ENCODE measurements around the gene YBX3. TPM values are rescaled to one million over a fixed set of nuclear protein-coding genes. Genes with fewer than 3 reads are reported as not detected.

Gene YBX3
- polyA plus RNA-seq, 1 donor (not counting 4 experiments of a cell fraction or from before 2014, with no cell fraction given) = 170 TPM

DNA sequence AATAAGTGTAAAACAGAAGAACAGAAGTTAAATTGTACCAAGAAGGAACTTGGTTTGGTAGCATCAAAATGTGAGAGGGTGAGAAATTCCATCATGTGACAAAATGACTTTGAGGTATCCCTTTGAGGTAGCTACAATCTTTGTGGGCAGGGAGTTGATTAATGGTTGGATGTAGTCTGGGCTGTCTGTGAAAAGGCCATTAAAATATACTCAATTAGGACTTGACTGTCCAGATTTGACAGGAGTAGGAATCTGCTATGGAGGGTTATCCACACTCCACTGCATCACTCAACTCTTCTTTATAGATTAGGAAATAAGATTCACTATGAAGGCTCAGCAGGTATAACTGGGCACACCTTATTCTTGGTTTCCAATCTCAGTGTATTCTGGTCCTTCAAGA is 7.4 kb upstream of the YBX3 start:
- Histone ChIP-seq H3K9me3 (ENCODE audit: control insufficient read depth, low read depth, low read length) (no peaks in the 10 kb centered on the region), H3K4me1 (ENCODE audit: control insufficient read depth, extremely low read depth, insufficient read depth, low read length) (no peaks in the 10 kb centered on the region), H3K9me1 (ENCODE audit: control insufficient read depth, extremely low read depth, insufficient read depth, low read length) (no peaks in the 10 kb centered on the region), H3K4me2 (ENCODE audit: control insufficient read depth, extremely low read depth, insufficient read depth, low read depth, low read length) (no peak overlapping the region), H3K27me3 (ENCODE audit: control insufficient read depth, extremely low read depth, insufficient read depth, low read length) (no peaks in the 10 kb centered on the region), H3K4me3 (ENCODE audit: control insufficient read depth in 2 of 3, extremely low read depth in 1 of 3, insufficient read depth in 2 of 3, low read depth in 1 of 3, low read length in 3 of 3) (no peak overlapping the region), H3K9ac (ENCODE audit: control insufficient read depth, extremely low read depth, insufficient read depth, low read length) (no peak overlapping the region), H3K27ac (ENCODE audit: control insufficient read depth, insufficient read depth, low read length) (no peak overlapping the region), H3K36me3 (ENCODE audit: control insufficient read depth in 2 of 2, extremely low read depth in 1 of 2, insufficient read depth in 2 of 2, low read length in 2 of 2) (no peaks in the 10 kb centered on the region), H4K20me1 (ENCODE audit: control insufficient read depth, extremely low read depth, insufficient read depth, low read length) (no peaks in the 10 kb centered on the region), H2AFZ (ENCODE audit: control insufficient read depth, low read length) (no peak overlapping the region), H3K79me2 (ENCODE audit: control insufficient read depth, insufficient read depth, low read length) (no peaks in the 10 kb centered on the region)
- dilution Hi-C loops (cut with MboI; ENCODE audit: extremely low pct_ligation_motif_present, low sequenced_read_pairs) = no loop called here
- TF ChIP-seq, protein P1, sequence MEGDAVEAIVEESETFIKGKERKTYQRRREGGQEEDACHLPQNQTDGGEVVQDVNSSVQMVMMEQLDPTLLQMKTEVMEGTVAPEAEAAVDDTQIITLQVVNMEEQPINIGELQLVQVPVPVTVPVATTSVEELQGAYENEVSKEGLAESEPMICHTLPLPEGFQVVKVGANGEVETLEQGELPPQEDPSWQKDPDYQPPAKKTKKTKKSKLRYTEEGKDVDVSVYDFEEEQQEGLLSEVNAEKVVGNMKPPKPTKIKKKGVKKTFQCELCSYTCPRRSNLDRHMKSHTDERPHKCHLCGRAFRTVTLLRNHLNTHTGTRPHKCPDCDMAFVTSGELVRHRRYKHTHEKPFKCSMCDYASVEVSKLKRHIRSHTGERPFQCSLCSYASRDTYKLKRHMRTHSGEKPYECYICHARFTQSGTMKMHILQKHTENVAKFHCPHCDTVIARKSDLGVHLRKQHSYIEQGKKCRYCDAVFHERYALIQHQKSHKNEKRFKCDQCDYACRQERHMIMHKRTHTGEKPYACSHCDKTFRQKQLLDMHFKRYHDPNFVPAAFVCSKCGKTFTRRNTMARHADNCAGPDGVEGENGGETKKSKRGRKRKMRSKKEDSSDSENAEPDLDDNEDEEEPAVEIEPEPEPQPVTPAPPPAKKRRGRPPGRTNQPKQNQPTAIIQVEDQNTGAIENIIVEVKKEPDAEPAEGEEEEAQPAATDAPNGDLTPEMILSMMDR (optimal IDR thresholded peaks at IDR 0.05 in 1 of 3, IDR thresholded peaks at IDR 0.05 in 1 of 3, conservative IDR thresholded peaks at IDR 0.05 in 1 of 3; ENCODE audit: extremely low read depth in 1 of 3, insufficient read depth in 2 of 3, low read length in 3 of 3) = no peak
- no peak for TF ChIP-seq EZH2 (IDR thresholded peaks at IDR 0.05; ENCODE audit: low read length)
- DNase-seq (ENCODE audit: low read depth, low spot score) (no peak), FAIRE-seq (no peak)

DNA sequence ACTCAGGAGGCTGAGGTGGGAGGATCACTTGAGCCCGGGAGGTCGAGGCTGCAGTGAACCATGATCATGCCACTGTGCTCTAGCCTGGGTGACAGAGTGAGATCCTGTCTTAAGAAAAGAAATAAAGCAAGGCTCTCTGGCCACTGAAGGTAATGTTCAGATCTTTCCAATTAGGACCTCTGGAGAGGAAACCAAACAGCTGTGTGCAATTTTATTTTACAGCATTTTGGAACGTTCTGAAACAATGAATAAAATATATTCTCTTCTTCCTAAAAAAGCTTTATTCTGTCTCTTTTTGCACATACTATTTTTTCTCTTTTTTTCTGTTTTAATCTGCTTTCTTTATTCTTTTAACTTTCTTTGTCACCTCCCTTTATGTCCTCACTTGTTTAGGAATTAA is 5.0 kb upstream of the YBX3 start:
- dilution Hi-C loops (cut with MboI; ENCODE audit: extremely low pct_ligation_motif_present, low sequenced_read_pairs) = no loop called here
- H3K27me3 ChIP-seq (ENCODE audit: control insufficient read depth, extremely low read depth, insufficient read depth, low read length) = no peaks in the 10 kb centered on the region
- no peak overlapping the region for H3K27ac ChIP-seq (ENCODE audit: control insufficient read depth, insufficient read depth, low read length)
- H4K20me1 ChIP-seq (ENCODE audit: control insufficient read depth, extremely low read depth, insufficient read depth, low read length) = no peaks in the 10 kb centered on the region
- no peaks in the 10 kb centered on the region for H3K9me3 ChIP-seq (ENCODE audit: control insufficient read depth, low read depth, low read length)
- DNase-seq (ENCODE audit: low read depth, low spot score) (no peak), FAIRE-seq (no peak)
- no peak for TF ChIP-seq EZH2 (IDR thresholded peaks at IDR 0.05; ENCODE audit: low read length)
- TF ChIP-seq, protein P1 (optimal IDR thresholded peaks at IDR 0.05 in 1 of 3, IDR thresholded peaks at IDR 0.05 in 1 of 3, conservative IDR thresholded peaks at IDR 0.05 in 1 of 3; ENCODE audit: extremely low read depth in 1 of 3, insufficient read depth in 2 of 3, low read length in 3 of 3) = no peak
- H3K4me1 ChIP-seq (ENCODE audit: control insufficient read depth, extremely low read depth, insufficient read depth, low read length) = peaks cover 5% of the 10 kb centered on the region
- no peaks in the 10 kb centered on the region for H3K36me3 ChIP-seq (ENCODE audit: control insufficient read depth in 2 of 2, extremely low read depth in 1 of 2, insufficient read depth in 2 of 2, low read length in 2 of 2)
- peaks cover 8% of the 10 kb centered on the region for H3K79me2 ChIP-seq (ENCODE audit: control insufficient read depth, insufficient read depth, low read length)
- H3K4me3 ChIP-seq (ENCODE audit: control insufficient read depth in 2 of 3, extremely low read depth in 1 of 3, insufficient read depth in 2 of 3, low read depth in 1 of 3, low read length in 3 of 3) = no peak overlapping the region
- H2AFZ ChIP-seq (ENCODE audit: control insufficient read depth, low read length) = no peak overlapping the region
- no peak overlapping the region for H3K4me2 ChIP-seq (ENCODE audit: control insufficient read depth, extremely low read depth, insufficient read depth, low read depth, low read length)
- no peaks in the 10 kb centered on the region for H3K9me1 ChIP-seq (ENCODE audit: control insufficient read depth, extremely low read depth, insufficient read depth, low read length)
- no peak overlapping the region for H3K9ac ChIP-seq (ENCODE audit: control insufficient read depth, extremely low read depth, insufficient read depth, low read length)
